NOMO-1 treated with DMSO at 0.1 percent for 48 hours (cell line): Measurements from ENCODE around the gene HLA-DMB.

Experiments
- DNase-seq: peaks from one replicate; lab custom pipeline; 2025; ENCODE audit not compliant: unreplicated experiment; lab: John Stamatoyannopoulos, UW

Gene HLA-DMB

DNA sequence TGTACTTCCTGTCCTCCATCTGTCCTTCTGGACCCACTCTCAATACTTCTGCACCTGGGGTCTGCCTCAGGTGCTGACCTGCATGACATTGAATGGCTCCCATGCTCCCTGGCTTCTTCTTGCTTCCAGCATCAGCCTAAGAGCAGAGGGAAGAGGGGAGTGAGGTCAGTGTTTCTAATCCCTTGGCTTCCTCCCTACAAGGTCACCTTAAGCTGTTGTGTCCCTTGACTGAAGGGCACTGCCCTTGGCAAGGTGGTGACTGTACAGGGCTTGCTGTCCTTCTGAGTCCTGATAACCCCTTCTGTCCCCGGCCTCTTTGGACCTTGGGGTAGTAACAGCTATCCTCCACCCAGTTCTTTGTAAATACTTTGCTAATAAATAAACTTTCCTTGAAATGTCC, 9.6 kb downstream of the HLA-DMB start:
- DNase-seq = no peak

DNA sequence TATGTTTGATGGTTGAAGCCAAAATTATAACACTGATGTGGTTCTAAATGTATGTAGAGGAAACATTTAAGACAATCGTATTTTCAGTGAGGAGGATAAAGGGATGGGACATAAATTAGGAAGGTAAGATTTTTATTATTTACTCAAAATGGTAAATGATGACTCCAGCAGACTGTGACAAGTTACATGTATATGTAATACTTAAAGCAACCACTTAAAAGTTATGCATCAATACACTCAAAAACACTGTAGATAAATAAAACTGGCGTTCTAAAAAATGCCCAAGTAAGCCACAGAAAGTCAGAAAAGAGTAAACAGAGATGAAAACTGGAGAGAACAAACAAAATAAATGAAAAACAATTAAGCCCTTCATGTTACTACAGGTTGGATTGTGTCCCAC, 18.7 kb downstream of the HLA-DMB start:
- DNase-seq = no peak

- DNase-seq = peak; percentile 72
Observed at GRCh38 chr6:32920715-32921114, 20.1 kb downstream of the HLA-DMB start.

DNA sequence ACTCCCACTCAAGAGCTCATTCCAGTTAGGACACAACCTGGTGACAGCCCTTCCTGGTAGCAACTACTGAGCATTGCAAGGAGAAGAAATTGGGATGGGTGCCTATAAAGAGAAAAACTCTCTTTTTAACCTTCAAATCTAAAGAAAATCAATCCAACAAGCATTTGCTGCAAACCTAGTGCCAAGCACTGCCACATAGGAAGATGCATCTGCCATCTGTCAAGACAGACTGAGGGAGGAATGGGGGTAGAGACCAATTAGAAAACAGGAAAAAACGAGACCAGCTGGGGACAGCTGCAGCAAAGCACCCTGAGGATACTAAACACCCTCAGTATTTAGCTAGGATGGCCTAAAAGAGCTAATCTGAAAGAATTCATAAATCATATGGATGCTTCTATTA, 27.9 kb downstream of the HLA-DMB start:
- DNase-seq = no peak

DNA sequence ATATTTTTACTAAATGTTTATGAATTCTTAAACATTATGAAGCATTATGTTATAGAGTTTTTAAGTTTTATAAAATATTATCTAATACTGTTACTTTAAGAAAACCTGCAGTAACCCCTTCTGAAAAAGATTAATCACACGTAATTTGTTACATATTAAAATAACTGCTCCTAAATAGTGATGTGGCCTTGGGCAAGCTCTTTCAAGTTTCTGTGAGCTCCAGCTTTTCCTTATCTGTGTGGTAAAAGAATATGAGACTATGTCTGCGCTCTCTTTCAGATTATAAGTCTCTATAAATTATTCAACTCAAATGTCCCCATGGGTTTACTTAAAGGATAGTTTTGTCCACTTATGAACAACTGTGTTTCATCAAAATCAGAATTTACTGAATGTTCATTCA, 31.9 kb downstream of the HLA-DMB start:
- no peak for DNase-seq

- no peak for DNase-seq
Observed at GRCh38 chr6:32906539-32906938, 34.3 kb downstream of the HLA-DMB start.

DNA sequence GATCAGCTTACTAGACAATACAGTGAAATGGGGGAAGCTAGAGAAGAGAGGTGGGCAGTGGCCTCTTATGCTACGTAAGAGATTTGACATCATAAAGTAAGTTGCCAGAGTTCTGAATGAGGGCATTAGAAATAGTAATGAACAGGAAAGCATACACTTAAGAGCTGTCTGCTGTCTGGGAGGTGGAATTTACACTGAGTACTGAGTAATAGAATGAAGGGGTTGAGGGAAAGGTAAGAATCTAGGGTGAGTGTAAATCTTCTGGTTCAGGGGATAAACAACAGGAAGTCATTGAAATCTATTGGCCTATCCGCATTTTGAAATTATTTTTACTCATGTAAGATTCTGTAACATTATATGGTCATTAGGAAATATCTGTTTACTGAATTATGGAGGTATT, 35.8 kb downstream of the HLA-DMB start:
- DNase-seq = no peak

DNA sequence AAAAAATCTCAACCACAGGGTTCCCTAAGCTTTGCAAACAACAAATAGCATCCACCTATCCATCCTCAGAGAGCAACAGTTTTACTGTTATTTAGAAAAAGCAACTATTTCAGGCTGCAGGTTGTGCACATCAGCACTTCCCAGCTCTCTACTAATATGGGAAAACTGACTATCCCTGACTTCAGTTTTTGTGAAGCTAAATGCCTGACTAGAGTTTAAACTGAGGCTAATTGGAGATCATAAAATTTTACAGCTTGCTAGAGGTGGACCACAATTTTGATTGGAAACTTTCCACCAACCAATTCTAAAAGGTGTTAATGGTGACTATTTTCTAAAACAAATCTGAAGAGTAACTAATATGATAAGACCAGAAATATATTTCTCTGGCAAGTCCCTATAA, 36.9 kb downstream of the HLA-DMB start:
- DNase-seq = no peak

- no peak for DNase-seq
Observed at GRCh38 chr6:32895006-32895345, 45.9 kb downstream of the HLA-DMB start.

DNA sequence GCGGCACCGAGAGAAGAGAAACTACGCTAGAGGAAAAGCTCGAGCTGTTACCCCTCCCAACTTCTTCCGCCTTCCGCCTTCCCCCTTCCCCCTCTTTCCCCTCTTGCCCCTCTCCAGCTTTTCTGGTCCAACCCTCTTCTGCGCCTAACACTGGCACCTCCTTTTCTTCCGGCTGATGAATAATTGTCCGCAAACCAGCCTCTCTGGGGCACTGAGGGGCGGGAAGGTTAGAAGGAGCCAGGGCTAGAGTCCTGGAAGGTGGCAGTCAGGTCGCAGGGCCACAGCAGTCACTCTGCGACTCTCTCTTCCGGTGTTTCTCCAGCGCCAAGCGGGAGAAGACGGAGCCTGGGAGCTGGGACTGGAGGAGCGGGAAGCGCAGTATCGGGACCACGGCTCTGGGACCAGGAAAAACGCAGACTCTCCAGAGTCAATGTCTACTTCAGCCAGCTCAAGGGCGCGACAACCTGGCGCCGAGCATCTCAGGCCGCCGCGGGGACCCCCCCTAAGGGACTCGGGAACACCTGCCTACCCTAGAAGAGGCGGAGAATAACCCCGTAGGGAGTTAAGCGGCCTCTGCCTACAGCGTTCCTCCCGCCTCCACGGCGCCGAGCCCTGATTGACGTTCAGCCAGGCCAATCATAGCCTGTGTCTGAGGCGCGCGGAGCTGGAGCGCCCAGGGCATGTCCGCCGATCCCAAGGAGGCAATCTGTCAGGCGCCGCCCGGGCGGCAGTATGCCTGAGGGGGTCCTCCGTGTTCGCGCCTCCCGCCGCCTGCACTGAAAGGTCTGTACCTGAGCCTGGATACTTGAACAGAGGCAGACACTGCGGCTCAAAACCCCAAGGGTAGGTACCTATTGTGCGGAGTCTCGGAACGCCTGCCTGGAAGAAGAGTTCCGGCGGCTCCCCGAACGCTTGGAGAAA, 46.5 kb downstream of the HLA-DMB start:
- peak; percentile 90 for DNase-seq

GRCh38 chr6:32890831-32891230, 50.0 kb downstream of the HLA-DMB start:
- DNase-seq = peak; percentile 24

DNA sequence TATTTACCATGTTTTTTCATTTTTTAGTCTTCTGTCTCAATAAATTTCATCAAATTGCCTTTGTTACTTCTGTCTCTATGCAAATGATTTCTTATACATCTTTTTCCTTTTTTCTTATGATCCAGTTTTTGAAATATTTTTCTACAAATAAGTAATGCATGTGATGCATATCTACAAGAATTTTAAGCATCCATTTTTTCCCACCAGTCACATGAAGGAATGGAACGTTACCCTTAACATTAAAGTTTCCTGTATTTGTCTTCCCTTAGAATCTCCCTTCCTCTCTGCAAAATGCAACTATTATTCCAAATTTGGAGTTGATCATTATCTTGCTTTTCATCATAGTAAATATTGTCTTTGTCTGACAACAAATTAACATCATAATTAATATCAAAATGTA, 51.3 kb downstream of the HLA-DMB start:
- DNase-seq = no peak

DNA sequence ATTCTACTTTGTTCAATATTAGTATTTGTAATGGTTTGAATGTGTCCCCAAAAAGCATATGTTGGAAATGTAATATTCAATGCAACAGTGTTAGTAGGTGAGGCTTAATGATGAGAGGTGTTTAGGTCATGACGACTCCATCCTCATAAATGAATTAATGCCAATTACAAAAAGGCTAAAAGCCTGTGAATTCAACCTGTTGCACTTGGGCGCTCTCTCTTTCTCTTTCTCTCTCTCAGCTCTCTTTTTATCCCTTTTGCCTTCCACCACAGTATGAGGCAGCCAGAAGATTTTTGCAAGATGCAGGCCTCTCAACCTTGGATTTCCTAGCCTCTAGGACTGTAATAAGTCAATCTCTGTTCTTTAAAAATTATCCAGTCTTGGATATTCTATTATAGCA, 52.3 kb downstream of the HLA-DMB start:
- DNase-seq = no peak

DNA sequence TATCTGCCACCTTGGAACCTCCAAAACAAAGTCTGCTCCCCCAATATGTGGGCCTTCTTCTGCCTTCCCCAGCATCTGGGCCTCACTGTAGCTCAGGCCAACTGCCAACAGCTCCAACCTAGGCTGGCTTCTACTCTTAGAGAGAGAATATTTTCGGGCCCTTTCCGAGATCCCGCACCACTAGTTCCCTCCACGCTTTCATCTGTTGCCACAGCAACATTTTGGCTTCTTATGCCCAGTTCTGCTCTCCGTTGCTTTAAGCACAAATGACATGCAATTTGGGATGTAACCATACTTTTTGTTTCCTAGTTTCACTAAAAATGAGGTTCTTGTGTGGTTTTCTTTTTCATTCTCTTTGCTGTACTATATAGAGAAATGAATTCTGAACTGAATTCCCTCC, 53.2 kb downstream of the HLA-DMB start:
- DNase-seq = no peak

- DNase-seq = no peak
Observed at GRCh38 chr6:32886681-32887383, 54.0 kb downstream of the HLA-DMB start.

DNA sequence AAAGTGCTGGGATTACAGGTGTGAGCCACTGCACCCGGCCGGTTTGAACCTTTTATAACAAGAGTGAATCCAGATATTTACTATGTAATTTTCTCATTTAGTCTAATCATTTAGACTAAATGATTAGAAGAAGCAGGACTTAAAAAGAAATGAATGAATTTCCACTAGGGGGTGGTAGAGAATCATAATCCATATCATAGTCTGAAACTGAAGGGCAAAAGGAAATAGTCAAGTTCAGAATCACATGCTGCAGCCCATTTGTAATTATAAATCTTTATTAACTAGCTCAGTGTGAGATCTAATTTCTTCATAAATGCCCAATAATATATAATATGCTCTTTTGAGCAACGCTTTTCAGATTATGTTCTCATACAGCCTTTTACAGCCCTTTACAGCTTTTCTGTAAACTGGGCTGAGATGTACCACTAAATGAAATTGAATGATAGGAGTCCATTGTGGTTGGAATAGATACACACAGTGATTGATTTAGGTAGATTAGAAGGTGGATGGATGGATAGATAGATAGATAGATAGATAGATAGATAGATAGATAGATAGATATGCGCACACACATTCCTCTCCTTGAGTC, 55.0 kb downstream of the HLA-DMB start:
- DNase-seq = peak; percentile 75
